Esophagus muscularis mucosa (tissue), 4 donors: ENCODE results near the gene POU2F1.

ENCODE experiments used
- CTCF ChIP-seq, 3 experiments: fragments of 200-600 bp in 2 of 3; fragments of 450-650 bp in 1 of 3; sonication (generic) in 2 of 3; IDR thresholded peaks; one replicate each; pipeline ENCODE4 v1.5.1; 2017 to 2019; ENCODE audit warnings: antibody characterized with exemption in 3 of 3, mild to moderate bottlenecking in 2 of 3, moderate library complexity in 1 of 3
- EP300 ChIP-seq: sonication (generic); formaldehyde crosslinking; IDR thresholded peaks from one replicate; pipeline ENCODE4 v1.6.1; 2017; ENCODE audit warnings: antibody characterized with exemption
- POLR2A ChIP-seq: fragments of 450-650 bp; IDR thresholded peaks from one replicate; pipeline ENCODE4 v1.6.1; 2017; ENCODE audit warnings: antibody characterized with exemption, moderate library complexity, mild to moderate bottlenecking, low read depth
- POLR2AphosphoS5 ChIP-seq, 2 donors: sonication (generic); formaldehyde crosslinking; IDR thresholded peaks; one replicate each; pipeline ENCODE4 v1.6.1; 2017; ENCODE audit warnings: antibody characterized with exemption in 2 of 2

GRCh38 chr1:167388976-167389375, 168.3 kb downstream of the POU2F1 start:
- TF ChIP-seq POLR2AphosphoS5 (IDR thresholded peaks at IDR 0.05): no peak
- TF ChIP-seq POLR2A: no peak
- TF ChIP-seq CTCF (IDR thresholded peaks at IDR 0.05): no peak
- TF ChIP-seq EP300: no peak
